Trophoblast cell (in vitro differentiated cells and primary cell): ENCODE measurements around the gene THBS3. TPM values are rescaled to one million over a fixed set of nuclear protein-coding genes. Genes with fewer than 3 reads are reported as not detected.

ENCODE experiments used
- DNase-seq, 2 donors: peaks; one replicate each; pipeline ENCODE4 v3.0.0-alpha.2; 2016
- H2AFZ ChIP-seq: 2 replicates; pipeline ENCODE4 v1.6.1; 2013; ENCODE audit warnings: low read length, moderate library complexity, mild to moderate bottlenecking; ENCODE audit not compliant: insufficient read depth, poor library complexity
- H2AK5ac ChIP-seq: 2 replicates; pipeline ENCODE4 v1.6.1; 2013; ENCODE audit warnings: mild to moderate bottlenecking, low read length
- H2BK120ac ChIP-seq: 2 replicates; pipeline ENCODE4 v1.6.1; 2013; ENCODE audit warnings: low read length, mild to moderate bottlenecking, moderate library complexity; ENCODE audit not compliant: insufficient read depth, poor library complexity
- H2BK12ac ChIP-seq: 2 replicates; pipeline ENCODE4 v1.6.1; 2013; ENCODE audit warnings: mild to moderate bottlenecking, low read length, moderate library complexity
- H2BK5ac ChIP-seq: 2 replicates; pipeline ENCODE4 v1.6.1; 2013; ENCODE audit warnings: low read length, low read depth, moderate library complexity, mild to moderate bottlenecking; ENCODE audit not compliant: poor library complexity
- H3K14ac ChIP-seq: 2 replicates; pipeline ENCODE4 v1.6.1; 2013; ENCODE audit warnings: mild to moderate bottlenecking, low read length
- H3K18ac ChIP-seq: 2 replicates; pipeline ENCODE4 v1.6.1; 2013; ENCODE audit warnings: mild to moderate bottlenecking, low read length
- H3K23ac ChIP-seq: 2 replicates; pipeline ENCODE4 v1.6.1; 2013; ENCODE audit warnings: low read length
- H3K27ac ChIP-seq: 2 replicates; pipeline ENCODE4 v1.5.1; 2013; ENCODE audit warnings: low read depth, mild to moderate bottlenecking, inconsistent platforms, low read length, moderate library complexity
- H3K27me3 ChIP-seq: 2 replicates; pipeline ENCODE4 v1.6.1; 2013; ENCODE audit warnings: inconsistent platforms, mild to moderate bottlenecking, low read length, moderate library complexity; ENCODE audit not compliant: insufficient read depth
- H3K36me3 ChIP-seq, 2 experiments: 1 replicate in 1 of 2; 2 replicates in 1 of 2; pipeline ENCODE4 v1.6.1; 2013; ENCODE audit warnings: low read length in 2 of 2, mild to moderate bottlenecking in 2 of 2, moderate library complexity in 1 of 2; ENCODE audit not compliant: insufficient read depth in 2 of 2, control insufficient read depth in 1 of 2
- H3K4ac ChIP-seq: 2 replicates; pipeline ENCODE4 v1.6.1; 2013; ENCODE audit warnings: low read depth, mild to moderate bottlenecking, low read length, moderate library complexity
- H3K4me1 ChIP-seq, 2 experiments: 1 replicate in 1 of 2; 2 replicates in 1 of 2; pipeline ENCODE4 v1.6.1; 2013; ENCODE audit warnings: low read length in 2 of 2, mild to moderate bottlenecking in 2 of 2, moderate library complexity in 1 of 2; ENCODE audit not compliant: insufficient read depth in 2 of 2, control insufficient read depth in 1 of 2
- H3K4me2 ChIP-seq: 2 replicates; pipeline ENCODE4 v1.6.1; 2013; ENCODE audit warnings: inconsistent platforms, mild to moderate bottlenecking, low read length, moderate library complexity
- H3K4me3 ChIP-seq: 2 replicates; pipeline ENCODE4 v1.5.1; 2013; ENCODE audit warnings: mild to moderate bottlenecking, low read depth, low read length, inconsistent platforms
- H3K79me1 ChIP-seq: one replicate; pipeline ENCODE4 v1.6.1; 2013; ENCODE audit warnings: low read length
- H3K79me2 ChIP-seq: 2 replicates; pipeline ENCODE4 v1.6.1; 2013; ENCODE audit warnings: low read length, mild to moderate bottlenecking; ENCODE audit not compliant: control insufficient read depth, insufficient read depth, poor library complexity
- H3K9ac ChIP-seq: 2 replicates; pipeline ENCODE4 v1.6.1; 2013; ENCODE audit warnings: mild to moderate bottlenecking, low read length
- H3K9me3 ChIP-seq: 2 replicates; pipeline ENCODE4 v1.6.1; 2013; ENCODE audit warnings: low read depth, mild to moderate bottlenecking, control low read depth, inconsistent platforms, low read length; ENCODE audit not compliant: insufficient read depth
- H4K12ac ChIP-seq: 2 replicates; pipeline ENCODE4 v1.6.1; 2013; ENCODE audit warnings: low read depth, mild to moderate bottlenecking, low read length, moderate library complexity
- H4K8ac ChIP-seq: 2 replicates; pipeline ENCODE4 v1.6.1; 2013; ENCODE audit warnings: low read depth, mild to moderate bottlenecking, low read length, moderate library complexity
- H4K91ac ChIP-seq: one replicate; pipeline ENCODE4 v1.6.1; 2013; ENCODE audit warnings: low read depth, mild to moderate bottlenecking, low read length, moderate library complexity
- WGBS: extraction: QIAGEN DNeasy Blood & Tissue Kit; methylation state at CpG from one replicate; pipeline ENCODE4 v1.1.7; 2013; ENCODE audit warnings: missing lambda C conversion rate; ENCODE audit not compliant: insufficient read length, insufficient coverage; ENCODE audit errors: extremely low coverage; 5-methylcytosine and 5-hydroxymethylcytosine counted together
- polyA plus RNA-seq: library from polyadenylated mRNA; stranded (reverse); fragments of 200-250 nt; gene quantifications from 2 replicates; pipeline ENCODE4 v1.2.3, GENCODE V29; 2013

The THBS3 gene
- polyA plus RNA-seq = 59.1 and 60.6 TPM in 2 replicates

GRCh38 chr1:155207806-155208540 lies at the start of gene THBS3:
Gene THBS3 (minus strand): TSS chr1:155207897. CDS start chr1:155207876, 21 bp downstream.
- Histone ChIP-seq H3K4me2 (peak within 1 kb of the TSS; percentile 99), H2BK12ac (peak within 1 kb of the TSS; percentile 89), H4K12ac (peak within 1 kb of the TSS; percentile 96), H3K4me3 (peak within 1 kb of the TSS; percentile 90), H4K8ac (peak within 1 kb of the TSS; percentile 95), H3K27ac (peak within 1 kb of the TSS; percentile 77), H3K27me3 (no peaks in the 10 kb centered on the region), H2BK5ac (peak within 1 kb of the TSS; percentile 98), H3K14ac (peak within 1 kb of the TSS; percentile 97), H3K9ac (peak within 1 kb of the TSS; percentile 85), H4K91ac (peak within 1 kb of the TSS; percentile 99), H3K23ac (no peak within 1 kb of the TSS), H3K4ac (peak within 1 kb of the TSS; percentile 98), H3K79me2 (peaks cover 12% of the 10 kb centered on the region), H2AK5ac (peak within 1 kb of the TSS; percentile 90), H3K4me1 (peaks cover 12 to 14% of the 10 kb centered on the region in 2 experiments), H2BK120ac (peak within 1 kb of the TSS; percentile 97), H3K18ac (peak within 1 kb of the TSS; percentile 98), H3K79me1 (peaks cover 18% of the 10 kb centered on the region), H3K36me3 (peaks cover 12 to 14% of the 10 kb centered on the region in 2 experiments), H2AFZ (peak within 1 kb of the TSS; percentile 94), H3K9me3 (no peaks in the 10 kb centered on the region)
- DNase-seq = no peak
- WGBS = no CpG with 5 or more reads among the region's 17 CpGs

- Histone ChIP-seq H3K4ac (no peak overlapping the region), H3K4me2 (peak overlapping the region; percentile 96), H3K36me3 (peaks cover 24 to 25% of the 10 kb centered on the region in 2 experiments), H4K12ac (peak overlapping the region; percentile 66), H2BK12ac (no peak overlapping the region), H3K18ac (no peak overlapping the region), H3K23ac (no peak overlapping the region), H3K79me1 (peaks cover 10% of the 10 kb centered on the region), H4K91ac (peak overlapping the region; percentile 81), H3K14ac (peak overlapping the region; percentile 39), H2BK120ac (no peak overlapping the region), H2AK5ac (peak overlapping the region; percentile 93), H3K79me2 (peaks cover 9% of the 10 kb centered on the region), H3K4me1 (peaks cover 24% of the 10 kb centered on the region in 2 experiments), H4K8ac (peak overlapping the region; percentile 78), H3K9me3 (no peaks in the 10 kb centered on the region), H3K27ac (no peak overlapping the region), H2BK5ac (no peak overlapping the region), H3K4me3 (peak overlapping the region; percentile 4), H2AFZ (peak overlapping the region; percentile 50), H3K9ac (no peak overlapping the region), H3K27me3 (no peaks in the 10 kb centered on the region)
- WGBS = no CpG with 5 or more reads among the region's 20 CpGs
- DNase-seq = no peak
Measured at GRCh38 chr1:155256058-155256852, 48.6 kb upstream of the THBS3 start.

GRCh38 chr1:155255243-155256007 lies 47.7 kb upstream of the THBS3 start, which contains the start of gene ENTREP3:
Gene ENTREP3 (minus strand): TSS chr1:155255483. CDS start chr1:155254877, 606 bp downstream.
- no CpG with 5 or more reads among the region's 54 CpGs for WGBS
- DNase-seq = peak; percentile 42 to 62

More at GRCh38 chr1:155255243-155256007, 47.7 kb upstream of the THBS3 start, which contains the start of gene ENTREP3:
- Histone ChIP-seq H3K79me1 (peaks cover 13% of the 10 kb centered on the region), H3K14ac (peak within 1 kb of the TSS; percentile 90), H3K4me2 (peak within 1 kb of the TSS; percentile 96), H2BK12ac (peak within 1 kb of the TSS; percentile 46), H3K9me3 (no peaks in the 10 kb centered on the region), H4K8ac (peak within 1 kb of the TSS; percentile 80), H3K23ac (no peak within 1 kb of the TSS), H2BK5ac (peak within 1 kb of the TSS; percentile 70), H2BK120ac (peak within 1 kb of the TSS; percentile 83), H2AK5ac (peak within 1 kb of the TSS; percentile 93), H3K4me3 (peak within 1 kb of the TSS; percentile 84), H3K36me3 (peaks cover 23 to 29% of the 10 kb centered on the region in 2 experiments), H3K4ac (peak within 1 kb of the TSS; percentile 62), H3K27ac (peak within 1 kb of the TSS; percentile 90), H2AFZ (peak within 1 kb of the TSS; percentile 67), H3K79me2 (peaks cover 10% of the 10 kb centered on the region), H3K9ac (peak within 1 kb of the TSS; percentile 92), H4K91ac (peak within 1 kb of the TSS; percentile 81), H3K27me3 (no peaks in the 10 kb centered on the region), H3K18ac (peak within 1 kb of the TSS; percentile 81), H3K4me1 (peaks cover 21 to 24% of the 10 kb centered on the region in 2 experiments), H4K12ac (peak within 1 kb of the TSS; percentile 66)
